HG02852 (cell line): ENCODE results near the gene CYS1.

Experiments
- ATAC-seq: cut with Tn5 transposase; IDR thresholded peaks from one replicate; pipeline ENCODE4 v1.9.1; 2021; ENCODE audit warnings: mild to moderate bottlenecking, moderate library complexity; ENCODE audit not compliant: unreplicated experiment

CYS1 gene

GRCh38 chr2:10073706-10074105, 6.5 kb downstream of the CYS1 start:
- no peak for ATAC-seq

GRCh38 chr2:10072656-10073480, 7.3 kb downstream of the CYS1 start:
- peak; percentile 86 for ATAC-seq

- no peak for ATAC-seq
Observed at GRCh38 chr2:10071595-10071994, 8.6 kb downstream of the CYS1 start.

- no peak for ATAC-seq
Observed at GRCh38 chr2:10071176-10071575, 9.0 kb downstream of the CYS1 start.

- ATAC-seq: no peak
Observed at GRCh38 chr2:10067881-10068280, 12.3 kb downstream of the CYS1 start.

GRCh38 chr2:10067330-10067729, 12.9 kb downstream of the CYS1 start:
- ATAC-seq: no peak

GRCh38 chr2:10065773-10066055, 14.5 kb downstream of the CYS1 start:
- ATAC-seq: no peak

- no peak for ATAC-seq
Observed at GRCh38 chr2:10064932-10065772, 15.1 kb downstream of the CYS1 start.

GRCh38 chr2:10063566-10063965, 16.6 kb downstream of the CYS1 start:
- no peak for ATAC-seq

- ATAC-seq: no peak
Observed at GRCh38 chr2:10062931-10063365, 17.3 kb downstream of the CYS1 start.

GRCh38 chr2:10061221-10061925, 18.8 kb downstream of the CYS1 start:
- no peak for ATAC-seq

GRCh38 chr2:10059552-10060335, 20.5 kb downstream of the CYS1 start:
- ATAC-seq: no peak

GRCh38 chr2:10059016-10059351, 21.2 kb downstream of the CYS1 start:
- ATAC-seq: no peak

GRCh38 chr2:10058251-10059015, 21.8 kb downstream of the CYS1 start:
- no peak for ATAC-seq

- no peak for ATAC-seq
Observed at GRCh38 chr2:10057231-10058107, 22.7 kb downstream of the CYS1 start.

- ATAC-seq: no peak
Observed at GRCh38 chr2:10056439-10056838, 23.8 kb downstream of the CYS1 start.

GRCh38 chr2:10054976-10055375, 25.2 kb downstream of the CYS1 start:
- no peak for ATAC-seq

- ATAC-seq: no peak
Observed at GRCh38 chr2:10054424-10054823, 25.8 kb downstream of the CYS1 start.

GRCh38 chr2:10053351-10053750, 26.9 kb downstream of the CYS1 start:
- no peak for ATAC-seq
